OCI-LY3 (cell line): Measurements from ENCODE around the gene OBSL1.

Experiments used
- H2AFZ ChIP-seq: fragments of 200-600, 300-600 bp; shearing (Covaris generic); 2 replicates; pipeline ENCODE4 v1.6.0; 2014; ENCODE audit warnings: antibody characterized with exemption, low read depth, low read length
- H3K27ac ChIP-seq: fragments of 200-600, 300-600 bp; sonication (generic); 2 replicates; pipeline ENCODE4 v1.5.1; 2014; ENCODE audit warnings: mild to moderate bottlenecking, low read length, moderate library complexity, mixed read lengths
- H3K27me3 ChIP-seq: fragments of 200-600, 300-600 bp; sonication (generic); 2 replicates; pipeline ENCODE4 v1.6.1; 2014; ENCODE audit warnings: low read depth, low read length, mixed read lengths
- H3K36me3 ChIP-seq: fragments of 200-600, 300-600 bp; sonication (generic); replicated peaks from 2 replicates; pipeline ENCODE3; 2014; ENCODE audit warnings: low read depth, low read length, mixed read lengths
- H3K4me1 ChIP-seq: fragments of 300-600, 200-600 bp; sonication (generic); 2 replicates; pipeline ENCODE4 v1.6.1; 2014; ENCODE audit warnings: low read length, mixed read lengths
- H3K4me2 ChIP-seq: fragments of 200-600, 300-600 bp; sonication (generic); 2 replicates; pipeline ENCODE4 v1.6.1; 2014; ENCODE audit warnings: low read length, mixed read lengths
- H3K4me3 ChIP-seq: fragments of 300-600, 200-600 bp; sonication (generic); 2 replicates; pipeline ENCODE4 v1.5.1; 2014; ENCODE audit warnings: antibody characterized with exemption, mild to moderate bottlenecking, low read length, moderate library complexity
- H3K79me2 ChIP-seq: fragments of 300-600, 200-600 bp; shearing (Covaris generic); 2 replicates; pipeline ENCODE4 v1.6.1; 2014; ENCODE audit warnings: mild to moderate bottlenecking, low read length, mixed read lengths
- H3K9ac ChIP-seq: fragments of 300-600, 200-600 bp; shearing (Covaris generic); 2 replicates; pipeline ENCODE4 v1.6.0; 2014; ENCODE audit warnings: mild to moderate bottlenecking, low read length, moderate library complexity
- H3K9me3 ChIP-seq: fragments of 200-600, 300-600 bp; shearing (Covaris generic); 2 replicates; pipeline ENCODE4 v1.6.1; 2014; ENCODE audit warnings: low read length, mixed read lengths; ENCODE audit not compliant: insufficient read depth
- H4K20me1 ChIP-seq: fragments of 200-600, 300-600 bp; sonication (generic); 2 replicates; pipeline ENCODE4 v1.6.1; 2016; ENCODE audit warnings: low read length, mixed read lengths; ENCODE audit not compliant: insufficient read depth
- EZH2phosphoT487 ChIP-seq: fragments of 200-600 bp; shearing (Covaris generic); IDR thresholded peaks from 2 replicates; pipeline ENCODE4 v1.6.1; 2018; ENCODE audit warnings: antibody characterized with exemption, mixed run types, low read depth
- TF ChIP-seq, protein P1 (sequence below): fragments of 200-600, 300-600 bp; sonication (generic); IDR thresholded peaks from 2 replicates; pipeline ENCODE4 v1.5.1; 2014; ENCODE audit warnings: antibody characterized with exemption, low read length, low read depth

OBSL1 gene

GRCh38 chr2:219507581-219508443 lies 63.5 kb downstream of the OBSL1 start:
- H3K79me2 ChIP-seq: no peaks in the 10 kb centered on the region
- no peak overlapping the region for H3K9ac ChIP-seq
- no peak overlapping the region for H3K4me3 ChIP-seq
- no peaks in the 10 kb centered on the region for H3K36me3 ChIP-seq
- H3K9me3 ChIP-seq: no peaks in the 10 kb centered on the region
- H4K20me1 ChIP-seq: no peaks in the 10 kb centered on the region
- peaks cover 9% of the 10 kb centered on the region for H3K27me3 ChIP-seq
- H3K4me2 ChIP-seq: no peak overlapping the region
- H3K27ac ChIP-seq: no peak overlapping the region
- H3K4me1 ChIP-seq: 0 out of 2 replicates have a peak, but pooled peaks cover 5% of the 10 kb centered on the region
- no peak overlapping the region for H2AFZ ChIP-seq
- TF ChIP-seq, protein P1, sequence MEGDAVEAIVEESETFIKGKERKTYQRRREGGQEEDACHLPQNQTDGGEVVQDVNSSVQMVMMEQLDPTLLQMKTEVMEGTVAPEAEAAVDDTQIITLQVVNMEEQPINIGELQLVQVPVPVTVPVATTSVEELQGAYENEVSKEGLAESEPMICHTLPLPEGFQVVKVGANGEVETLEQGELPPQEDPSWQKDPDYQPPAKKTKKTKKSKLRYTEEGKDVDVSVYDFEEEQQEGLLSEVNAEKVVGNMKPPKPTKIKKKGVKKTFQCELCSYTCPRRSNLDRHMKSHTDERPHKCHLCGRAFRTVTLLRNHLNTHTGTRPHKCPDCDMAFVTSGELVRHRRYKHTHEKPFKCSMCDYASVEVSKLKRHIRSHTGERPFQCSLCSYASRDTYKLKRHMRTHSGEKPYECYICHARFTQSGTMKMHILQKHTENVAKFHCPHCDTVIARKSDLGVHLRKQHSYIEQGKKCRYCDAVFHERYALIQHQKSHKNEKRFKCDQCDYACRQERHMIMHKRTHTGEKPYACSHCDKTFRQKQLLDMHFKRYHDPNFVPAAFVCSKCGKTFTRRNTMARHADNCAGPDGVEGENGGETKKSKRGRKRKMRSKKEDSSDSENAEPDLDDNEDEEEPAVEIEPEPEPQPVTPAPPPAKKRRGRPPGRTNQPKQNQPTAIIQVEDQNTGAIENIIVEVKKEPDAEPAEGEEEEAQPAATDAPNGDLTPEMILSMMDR: no peak
- no peak for TF ChIP-seq EZH2phosphoT487

DNA sequence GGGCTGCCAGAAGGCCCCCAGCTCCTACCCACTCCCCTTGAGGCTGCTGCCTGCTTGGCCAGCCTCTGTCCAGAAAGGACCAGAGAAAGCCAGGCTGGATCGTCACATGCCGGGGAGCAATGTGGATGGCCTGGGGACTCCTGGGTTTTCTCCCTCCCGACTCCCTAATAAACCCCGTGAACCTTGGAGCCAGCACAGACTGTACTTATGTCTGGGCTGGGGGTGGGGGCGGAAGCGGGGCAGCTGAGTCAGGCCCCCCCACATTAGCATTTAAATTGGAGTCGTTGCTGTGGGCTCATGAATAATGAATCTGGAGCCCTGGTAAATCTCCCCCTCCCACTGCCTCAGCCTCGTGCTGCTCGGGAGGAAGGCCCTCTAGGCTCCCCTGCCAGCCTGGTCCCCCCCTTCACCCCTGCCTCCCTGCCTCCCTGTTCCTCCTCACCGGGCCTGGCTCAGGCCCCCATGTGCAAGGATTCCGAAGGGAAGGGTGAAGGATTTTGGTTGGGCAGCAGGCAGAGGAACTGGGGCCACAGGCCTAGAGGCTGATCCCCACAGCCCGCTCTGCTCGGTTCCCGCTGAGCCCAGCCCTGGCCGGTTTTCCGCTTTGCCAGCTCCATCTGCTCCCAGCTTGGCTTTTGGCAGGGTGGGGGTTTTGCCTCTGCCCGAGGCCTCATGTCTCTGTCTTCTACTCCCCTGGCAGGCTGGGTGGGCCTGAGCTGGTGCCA lies 64.4 kb downstream of the OBSL1 start:
- no peaks in the 10 kb centered on the region for H3K79me2 ChIP-seq
- 0 out of 2 replicates have a peak, but pooled peaks cover 5% of the 10 kb centered on the region for H3K4me1 ChIP-seq
- H3K9ac ChIP-seq: no peak overlapping the region
- TF ChIP-seq, protein P1: no peak
- no peak for TF ChIP-seq EZH2phosphoT487
- H4K20me1 ChIP-seq: no peaks in the 10 kb centered on the region
- H3K9me3 ChIP-seq: no peaks in the 10 kb centered on the region
- no peak overlapping the region for H3K27ac ChIP-seq
- H2AFZ ChIP-seq: no peak overlapping the region
- H3K36me3 ChIP-seq: no peaks in the 10 kb centered on the region
- no peak overlapping the region for H3K4me3 ChIP-seq
- no peak overlapping the region for H3K4me2 ChIP-seq
- peaks cover 1% of the 10 kb centered on the region; the same call in 1 of the 2 replicates for H3K27me3 ChIP-seq

DNA sequence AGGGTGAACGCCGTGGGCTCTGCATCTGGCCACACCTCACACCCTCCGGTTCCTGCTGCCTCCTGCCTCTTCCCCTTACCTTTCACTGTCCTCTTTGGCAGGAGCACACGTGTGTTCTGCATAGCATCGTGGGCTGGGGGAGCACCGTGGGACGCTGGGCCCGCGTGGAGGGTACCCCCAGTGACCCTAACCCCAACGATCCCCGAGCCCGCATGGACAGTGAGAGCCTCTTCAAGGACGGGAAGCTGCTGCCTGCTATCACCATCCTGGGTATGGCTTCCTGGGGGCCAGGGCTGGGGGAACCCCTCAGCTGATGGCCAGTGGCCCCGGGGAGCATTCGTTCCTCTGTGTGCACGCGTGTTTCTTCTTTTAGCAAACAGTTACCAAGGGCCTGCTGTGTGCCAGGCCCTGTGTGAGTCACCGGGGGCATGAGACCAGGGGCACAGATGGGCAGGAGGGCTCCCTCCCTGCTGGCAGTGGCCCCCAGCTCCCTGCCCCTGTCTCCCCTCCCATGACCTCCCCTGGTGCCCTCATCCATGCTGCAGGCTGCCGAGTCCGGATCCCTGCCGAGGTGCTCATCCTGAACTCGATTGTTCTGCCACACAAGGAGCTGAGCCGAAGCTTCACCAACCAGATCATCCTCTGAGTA lies 65.1 kb downstream of the OBSL1 start:
- no peaks in the 10 kb centered on the region for H3K36me3 ChIP-seq

More for the DNA sequence above, 65.1 kb downstream of the OBSL1 start:
- H3K27me3 ChIP-seq: no peaks in the 10 kb centered on the region
- no peak for TF ChIP-seq EZH2phosphoT487
- TF ChIP-seq, protein P1: no peak
- no peak overlapping the region for H3K4me3 ChIP-seq
- 0 out of 2 replicates have a peak, but pooled peaks cover 5% of the 10 kb centered on the region for H3K4me1 ChIP-seq
- no peaks in the 10 kb centered on the region for H3K9me3 ChIP-seq
- no peaks in the 10 kb centered on the region for H3K79me2 ChIP-seq
- H3K9ac ChIP-seq: no peak overlapping the region
- no peak overlapping the region for H3K27ac ChIP-seq
- H2AFZ ChIP-seq: no peak overlapping the region
- H3K4me2 ChIP-seq: no peak overlapping the region
- no peaks in the 10 kb centered on the region for H4K20me1 ChIP-seq
